HG03139 (cell line): ENCODE measurements around the gene ADGRG6.
"Not testable (repeated sequence)": the region's sequence is repeated elsewhere in the genome, so short reads cannot be mapped to it uniquely, and the experiment has no call there.

ENCODE experiments used
- ATAC-seq: cut with Tn5 transposase; IDR thresholded peaks from one replicate; pipeline ENCODE4 v1.9.1; 2021; ENCODE audit not compliant: unreplicated experiment

The ADGRG6 gene

GRCh38 chr6:142345261-142345660 is 43.5 kb downstream of the ADGRG6 start:
- no peak for ATAC-seq

- not testable (repeated sequence) for ATAC-seq
Measured at GRCh38 chr6:142346166-142346565, 44.4 kb downstream of the ADGRG6 start.

DNA sequence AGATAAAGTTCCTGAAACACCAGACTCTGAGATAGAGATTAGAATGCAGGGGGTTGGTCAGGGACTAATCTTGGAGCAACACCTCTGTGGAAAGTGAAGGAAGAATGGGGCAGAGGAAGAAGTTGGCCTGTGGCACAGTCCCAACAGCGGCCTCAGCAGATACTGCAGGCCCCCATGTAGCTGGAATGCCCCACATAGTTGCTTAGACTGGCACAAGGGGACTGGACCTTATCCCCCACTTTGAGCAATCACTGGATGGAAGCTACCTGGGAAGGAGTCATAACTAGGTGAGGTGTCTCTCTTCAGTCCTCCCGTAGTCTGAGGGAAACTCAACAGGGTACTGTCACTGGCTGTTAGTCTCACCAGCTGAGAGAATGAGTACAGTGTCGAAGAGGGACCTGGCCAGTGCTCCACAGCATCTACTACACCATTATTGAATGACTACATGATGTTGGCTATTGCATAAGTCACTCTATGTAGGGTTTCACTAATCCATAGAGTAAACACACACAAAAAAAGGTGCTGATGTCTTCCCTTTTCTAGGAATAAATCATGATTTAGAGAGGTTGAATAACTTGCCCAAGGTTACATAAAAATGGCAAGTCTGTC is 47.5 kb downstream of the ADGRG6 start:
- no peak for ATAC-seq

GRCh38 chr6:142350309-142350708 is 48.5 kb downstream of the ADGRG6 start:
- no peak for ATAC-seq

- no peak for ATAC-seq
Measured at GRCh38 chr6:142353690-142354089, 51.9 kb downstream of the ADGRG6 start.

- no peak for ATAC-seq
Measured at GRCh38 chr6:142354650-142355049, 52.8 kb downstream of the ADGRG6 start.

GRCh38 chr6:142355520-142356174 is 53.8 kb downstream of the ADGRG6 start:
- ATAC-seq: no peak

GRCh38 chr6:142356201-142356883 is 54.5 kb downstream of the ADGRG6 start:
- ATAC-seq: no peak

GRCh38 chr6:142356884-142357225 is 55.0 kb downstream of the ADGRG6 start:
- ATAC-seq: no peak

DNA sequence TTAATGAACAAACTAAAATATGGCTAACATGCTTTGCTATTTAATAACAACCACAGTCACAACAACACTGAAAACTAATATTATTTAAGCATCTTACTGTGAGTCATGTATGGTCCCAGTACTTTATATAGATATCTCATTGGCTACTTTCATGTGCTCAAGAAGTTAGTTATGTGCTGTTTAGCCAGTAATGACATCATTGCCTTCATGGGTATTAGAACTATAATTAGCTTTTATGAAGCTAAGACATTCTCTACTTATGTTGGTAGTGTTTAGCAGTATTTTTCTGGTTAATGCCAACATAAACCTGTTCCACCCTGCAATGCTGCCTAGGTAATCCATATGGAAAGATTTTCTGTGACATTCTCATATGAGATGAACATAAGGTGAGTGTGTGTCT is 56.1 kb downstream of the ADGRG6 start:
- ATAC-seq: no peak

GRCh38 chr6:142359271-142359960 is 57.6 kb downstream of the ADGRG6 start:
- no peak for ATAC-seq

DNA sequence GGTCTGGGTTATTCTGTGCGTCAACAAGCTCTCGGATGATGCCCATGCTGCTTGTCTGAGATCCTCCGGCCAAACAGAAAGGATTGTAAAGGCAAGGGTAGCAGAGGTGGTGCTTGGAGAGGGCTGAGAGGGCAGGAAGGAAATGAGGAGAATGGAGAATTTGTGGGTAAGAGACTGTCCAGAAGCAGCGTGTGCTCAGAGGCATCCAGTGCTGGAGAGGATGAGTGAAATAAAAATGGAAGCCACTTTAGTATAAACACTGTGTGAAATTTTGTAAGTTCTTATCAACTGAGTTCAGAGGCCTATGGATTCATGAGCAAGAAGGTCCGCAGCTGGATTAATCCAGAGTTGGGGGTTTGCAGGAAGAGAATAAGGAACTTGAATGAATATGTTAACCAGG is 59.5 kb downstream of the ADGRG6 start:
- ATAC-seq: no peak

GRCh38 chr6:142361779-142362750 is 60.3 kb downstream of the ADGRG6 start:
- ATAC-seq: no peak

- ATAC-seq: no peak
Measured at GRCh38 chr6:142367061-142367460, 65.3 kb downstream of the ADGRG6 start.

GRCh38 chr6:142367501-142368018 is 65.8 kb downstream of the ADGRG6 start:
- no peak for ATAC-seq

- no peak for ATAC-seq
Measured at GRCh38 chr6:142369266-142369665, 67.5 kb downstream of the ADGRG6 start.

DNA sequence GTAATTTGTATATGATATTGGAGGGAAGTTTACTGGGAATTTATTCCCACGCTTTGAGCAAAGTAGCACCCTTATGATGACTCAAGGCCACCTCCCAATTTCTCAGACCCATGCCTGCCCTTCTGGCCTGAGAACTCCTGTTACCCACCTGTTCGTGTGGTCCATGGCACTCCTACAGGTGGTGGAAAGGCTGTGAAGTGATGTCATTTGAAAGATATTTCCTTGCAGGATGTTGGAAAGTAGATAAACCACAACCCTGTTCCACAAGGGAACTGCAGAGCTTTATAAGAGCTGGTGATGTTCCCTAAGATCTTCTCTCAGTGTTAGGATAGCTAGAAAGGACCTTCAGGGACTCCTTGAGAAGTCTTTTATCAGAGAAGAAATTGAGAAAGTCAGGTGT is 70.5 kb downstream of the ADGRG6 start:
- ATAC-seq: no peak

DNA sequence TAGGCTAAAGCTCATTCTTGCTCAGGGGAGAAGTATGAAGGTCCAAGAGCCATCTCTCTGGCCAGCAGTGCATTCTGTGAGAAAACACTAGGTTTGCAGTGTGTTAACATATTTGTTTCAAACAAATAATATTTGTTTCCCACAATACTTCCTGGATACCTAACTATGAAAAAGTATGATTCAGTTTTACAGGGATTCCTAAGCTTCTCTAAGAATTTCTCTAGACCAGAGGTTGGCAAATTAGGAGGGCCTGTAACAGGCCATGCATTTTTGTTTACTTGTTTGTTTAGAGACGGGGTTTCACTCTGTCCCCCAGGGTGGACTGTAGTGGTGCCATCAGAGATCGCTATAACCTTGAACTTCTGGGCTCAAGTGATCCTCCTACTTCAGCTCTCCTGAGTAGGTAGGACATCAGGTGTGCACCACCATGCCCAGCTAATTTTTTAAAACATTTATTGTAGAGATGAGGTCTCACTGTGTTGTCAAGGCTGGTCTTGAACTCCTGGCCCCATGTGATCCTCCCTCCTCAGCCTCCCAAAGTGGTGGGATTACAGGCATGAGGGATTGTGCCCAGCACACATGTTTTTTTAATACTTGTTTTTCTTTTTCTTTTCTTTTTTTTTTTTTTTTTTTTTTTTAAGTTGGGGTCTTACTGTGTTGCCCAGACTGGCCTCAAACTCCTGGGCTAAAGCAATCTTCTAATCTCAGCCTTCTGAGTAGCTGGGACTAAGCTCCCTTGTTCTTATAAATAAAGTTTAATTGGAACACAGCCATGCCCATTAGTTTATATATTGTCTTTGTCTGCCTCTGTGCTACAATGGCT is 71.7 kb downstream of the ADGRG6 start:
- ATAC-seq: no peak

DNA sequence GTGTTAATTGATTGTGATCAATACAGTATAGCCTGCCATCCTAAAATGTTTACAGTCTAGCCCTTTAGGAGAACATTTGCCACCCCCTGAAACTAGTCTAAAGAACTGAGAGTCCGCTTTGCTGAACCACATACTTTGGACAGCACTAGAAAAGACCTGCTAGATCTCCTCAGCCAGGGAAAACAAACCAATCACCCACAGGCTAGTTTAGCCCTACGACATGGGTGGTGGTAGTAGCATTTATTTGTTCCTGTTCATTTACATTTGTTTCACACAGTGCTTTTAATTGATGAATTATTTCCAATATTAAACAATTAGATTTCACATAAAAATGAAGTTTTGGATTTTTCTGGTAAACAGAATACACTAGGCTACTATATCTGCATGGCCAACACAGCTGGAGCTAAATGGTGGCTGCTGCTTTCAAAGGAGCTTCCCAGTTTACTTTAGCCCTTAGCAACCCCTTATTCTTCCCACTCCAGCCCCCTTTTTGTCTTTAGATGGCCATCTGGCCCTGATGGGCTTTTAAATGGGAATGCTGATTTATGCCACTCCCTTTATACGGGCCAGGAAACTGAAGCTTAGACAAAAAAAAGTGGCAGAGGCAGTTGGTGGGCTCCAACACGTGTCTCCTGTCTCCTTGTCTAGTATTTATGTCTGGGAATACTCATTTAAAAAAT is 72.4 kb downstream of the ADGRG6 start:
- ATAC-seq: no peak
